ENCODE measurements around the gene CADPS2.

DNA sequence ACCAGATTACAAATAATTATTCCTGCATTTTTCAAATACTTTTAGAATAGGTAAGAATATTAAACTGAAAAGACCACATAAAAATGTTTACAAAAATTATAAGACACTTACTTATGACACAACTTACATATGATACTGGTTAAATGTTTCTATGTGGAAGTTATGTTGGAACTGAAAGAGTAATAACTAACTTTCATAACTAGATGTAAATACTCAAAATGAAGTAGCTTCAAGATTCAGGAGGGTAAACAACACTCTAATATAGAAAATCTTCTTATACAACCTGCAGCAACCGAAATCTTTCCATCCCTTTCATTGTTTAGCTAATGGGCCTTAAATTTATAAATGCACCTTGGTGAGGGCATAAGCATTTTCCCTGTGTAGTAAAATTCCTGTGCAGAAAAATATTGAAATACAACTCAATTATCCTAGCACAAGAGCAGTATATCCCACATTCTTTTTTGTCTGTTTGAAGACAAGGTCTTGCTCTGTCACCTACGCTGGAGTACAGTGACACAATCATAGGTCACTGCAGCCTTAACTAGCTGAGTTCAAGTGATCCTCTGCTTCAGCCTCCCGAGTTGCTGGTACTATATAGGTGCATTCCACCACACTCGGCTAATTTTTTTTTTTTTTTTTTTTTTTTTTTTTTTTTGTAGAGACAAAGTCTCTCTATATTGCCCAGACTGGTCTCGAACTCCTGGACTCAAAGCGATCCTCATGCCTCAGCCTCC, 168.7 kb downstream of the CADPS2 start:
- no peak for TF ChIP-seq CTCF (IDR thresholded peaks at IDR 0.05; ENCODE audit: low read depth, low read length, missing input control)
- TF ChIP-seq, protein P1, sequence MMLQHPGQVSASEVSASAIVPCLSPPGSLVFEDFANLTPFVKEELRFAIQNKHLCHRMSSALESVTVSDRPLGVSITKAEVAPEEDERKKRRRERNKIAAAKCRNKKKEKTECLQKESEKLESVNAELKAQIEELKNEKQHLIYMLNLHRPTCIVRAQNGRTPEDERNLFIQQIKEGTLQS (IDR thresholded peaks at IDR 0.05) = no peak

Data from liver (tissue), 3 donors.